Head of caudate nucleus (tissue), 42 donors: ENCODE results near the gene MAB21L4.

Experiments used
- DNase-seq, 42 donors: peaks; one replicate each; pipeline versions ENCODE4 v3.0.0 to v3.0.0-alpha.2; 2020 to 2021; ENCODE audit warnings: mixed read lengths in 7 of 42
- intact Hi-C: fragments of 100-400 bp; cut with DNase I; formaldehyde crosslinking; loops from one replicate; pipeline ENCODE4 v1.15.0; 2022

The MAB21L4 gene

DNA sequence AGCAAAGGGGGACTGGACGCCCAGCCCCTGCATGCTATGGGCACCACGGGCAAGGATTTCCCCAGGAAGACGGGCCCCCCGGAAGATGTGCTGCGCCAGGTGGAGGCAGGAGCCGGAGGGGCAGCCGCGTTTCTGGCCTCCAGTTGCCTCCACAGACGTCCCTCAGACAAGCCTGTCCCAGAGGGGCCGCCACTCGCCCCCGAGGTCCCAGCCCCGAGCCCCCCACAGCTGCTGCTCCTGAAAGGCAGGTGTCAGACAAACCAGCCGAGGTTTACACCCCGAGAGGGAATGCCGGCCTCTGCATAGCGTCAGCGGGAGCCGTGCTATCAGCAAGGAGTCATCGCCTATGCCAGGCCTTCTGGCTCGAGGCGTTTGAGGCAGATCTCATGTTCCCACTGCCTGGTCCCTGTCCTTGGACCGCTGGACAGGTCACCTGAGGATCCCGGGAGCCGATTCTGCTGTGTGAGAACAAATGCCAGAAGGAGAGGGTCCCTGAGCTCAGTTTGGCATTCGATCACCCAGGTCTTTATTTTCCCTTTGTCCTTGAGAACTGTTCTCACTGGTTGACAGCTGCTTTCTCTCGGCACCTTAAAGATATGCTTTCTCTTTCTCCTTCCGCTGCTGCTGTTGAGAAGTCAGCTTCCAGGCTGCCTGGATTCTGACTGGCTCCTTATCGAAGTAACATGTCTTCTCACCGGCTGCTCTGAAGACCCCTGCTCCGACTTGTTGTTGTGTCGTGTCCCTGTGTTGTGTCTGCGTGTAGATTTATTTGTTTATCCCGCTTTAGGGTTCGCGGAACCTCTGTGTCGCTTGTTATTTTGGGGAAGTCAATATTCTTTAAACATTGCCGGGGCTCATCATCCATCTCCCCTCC is 30.8 kb upstream of the MAB21L4 start:
- DNase-seq, result peak in 27 of 42 donors; percentile 0 to 40 (median 10)
- intact Hi-C loops, result no loop called here

- peak in 25 of 42 donors; percentile 1 to 39 (median 8) for DNase-seq
- intact Hi-C loops, result no loop called here
Measured at GRCh38 chr2:240925568-240926515, 29.9 kb upstream of the MAB21L4 start.

GRCh38 chr2:240925191-240925567 is 29.2 kb upstream of the MAB21L4 start:
- DNase-seq, result peak in 27 of 42 donors; percentile 1 to 37 (median 9)
- intact Hi-C loops, result no loop called here

GRCh38 chr2:240922982-240923537 is 27.1 kb upstream of the MAB21L4 start:
- peak in 21 of 42 donors; percentile 0 to 32 (median 7) for DNase-seq
- intact Hi-C loops, result no loop called here

- intact Hi-C loops, result no loop called here
- DNase-seq, result peak in 25 of 42 donors; percentile 0 to 30 (median 5)
Measured at GRCh38 chr2:240922245-240922981, 26.5 kb upstream of the MAB21L4 start.

DNA sequence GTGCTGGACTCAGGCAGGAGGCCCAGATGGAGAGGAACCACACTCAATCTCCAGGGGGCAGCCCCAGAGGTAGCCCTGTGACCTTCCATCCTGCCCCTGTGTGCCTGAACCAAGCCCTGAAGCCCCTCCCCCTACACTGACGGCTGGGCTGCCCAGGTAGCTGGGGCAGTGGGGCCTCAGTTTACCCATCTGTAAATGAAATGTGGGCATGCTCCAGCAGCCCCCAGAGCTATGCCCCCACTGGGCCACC is 26.0 kb upstream of the MAB21L4 start:
- intact Hi-C loops, result no loop called here
- peak in 9 of 42 donors; percentile 0 to 9 (median 2) for DNase-seq

GRCh38 chr2:240921311-240921994 is 25.5 kb upstream of the MAB21L4 start:
- intact Hi-C loops, result no loop called here
- DNase-seq, result peak in 31 of 42 donors; percentile 1 to 67 (median 14)

DNA sequence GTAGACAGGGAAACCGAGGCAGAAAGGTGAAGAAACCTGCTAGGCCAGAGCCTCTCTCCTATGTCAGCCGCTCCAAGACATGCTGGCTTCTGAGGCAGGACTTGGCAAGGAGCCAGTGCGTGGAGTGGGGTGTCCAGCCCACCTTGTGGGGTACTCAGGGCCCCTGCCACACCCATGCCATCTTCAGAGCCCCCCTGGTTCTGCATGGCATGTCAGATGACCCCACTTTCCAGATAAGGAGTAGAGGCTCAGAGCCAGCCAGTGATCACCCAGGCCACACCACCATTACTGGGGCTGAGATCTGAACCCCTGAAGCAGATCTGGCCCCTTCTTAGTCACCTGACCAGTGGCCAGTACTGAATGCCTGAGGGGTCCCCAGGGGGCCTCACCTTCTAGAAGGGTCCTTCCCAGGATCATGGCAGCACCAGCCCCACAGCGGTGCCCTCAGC is 24.9 kb upstream of the MAB21L4 start:
- peak in 30 of 42 donors; percentile 0 to 39 (median 8) for DNase-seq

GRCh38 chr2:240919786-240920782 is 24.1 kb upstream of the MAB21L4 start:
- peak in 27 of 42 donors; percentile 1 to 37 (median 9) for DNase-seq

More for the DNA sequence above, 24.9 kb upstream of the MAB21L4 start:
- intact Hi-C loops, result no loop called here

GRCh38 chr2:240919161-240919781 is 23.3 kb upstream of the MAB21L4 start:
- intact Hi-C loops, result no loop called here
- peak in 18 of 42 donors; percentile 0 to 34 (median 8) for DNase-seq

More at GRCh38 chr2:240919786-240920782, 24.1 kb upstream of the MAB21L4 start:
- intact Hi-C loops, result no loop called here

- DNase-seq, result peak in 9 of 42 donors; percentile 0 to 27 (median 10)
- intact Hi-C loops, result no loop called here
Measured at GRCh38 chr2:240918258-240919091, 22.5 kb upstream of the MAB21L4 start.

GRCh38 chr2:240917684-240918257 is 21.8 kb upstream of the MAB21L4 start:
- intact Hi-C loops, result no loop called here
- peak in 10 of 42 donors; percentile 0 to 30 (median 10) for DNase-seq

DNA sequence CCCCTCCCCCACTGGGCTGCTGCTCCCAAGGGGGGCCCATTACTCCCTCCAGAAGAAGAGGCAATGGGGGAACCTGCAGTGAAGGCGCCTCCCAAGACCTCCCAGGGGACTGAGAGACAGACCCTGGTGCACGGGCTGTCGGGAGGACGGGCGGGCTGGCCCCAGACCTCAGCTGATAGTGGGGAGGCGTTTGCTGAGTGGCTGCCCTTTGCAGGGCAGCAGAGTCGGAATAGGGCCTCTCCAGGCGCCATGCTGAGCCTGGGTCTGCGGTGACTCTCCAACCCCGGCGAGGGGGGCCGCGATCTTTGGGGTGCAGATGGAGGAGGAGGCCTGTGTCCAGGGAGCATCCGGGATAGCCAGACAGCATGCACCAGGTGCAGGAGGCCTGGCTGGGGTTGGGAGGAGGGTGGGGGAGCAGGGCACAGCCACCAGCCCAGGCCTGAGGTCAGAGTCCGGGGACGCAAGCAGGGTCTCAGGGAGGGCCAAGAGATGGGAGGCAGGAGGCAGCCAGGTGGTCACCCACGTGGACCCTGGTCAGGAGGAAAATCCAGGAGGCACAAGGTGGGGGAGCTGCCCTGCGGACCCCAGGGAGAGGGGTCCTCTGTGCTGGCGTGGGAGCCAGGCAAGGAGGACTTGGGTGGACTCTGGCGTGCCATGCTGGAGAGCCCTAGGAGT is 21.2 kb upstream of the MAB21L4 start:
- intact Hi-C loops, result no loop called here

DNA sequence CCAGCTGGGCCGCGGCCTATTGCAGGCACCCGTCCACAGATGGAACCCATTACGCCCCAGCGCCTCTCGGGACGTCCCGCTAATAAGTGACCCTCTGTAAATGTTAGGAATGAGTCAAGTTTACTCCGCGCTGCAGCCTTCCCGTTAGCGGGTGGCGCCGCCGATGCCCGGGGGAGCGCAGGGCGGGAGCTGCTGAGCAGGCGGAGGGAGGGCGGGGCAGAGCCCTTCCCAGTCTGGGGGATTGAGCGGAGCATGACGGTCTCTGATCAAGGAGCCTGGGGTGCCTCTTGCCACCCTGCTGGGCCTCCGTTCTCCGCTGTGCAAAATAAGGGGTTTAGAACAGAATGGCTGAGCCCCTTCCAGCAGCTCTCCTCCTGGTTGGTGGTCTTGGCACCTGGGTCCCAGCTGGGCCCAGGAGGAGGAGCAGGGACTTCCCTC is 20.6 kb upstream of the MAB21L4 start:
- intact Hi-C loops, result no loop called here
- DNase-seq, result peak in 29 of 42 donors; percentile 19 to 80 (median 39)

More for the DNA sequence above, 21.2 kb upstream of the MAB21L4 start:
- peak in 5 of 42 donors; percentile 1 to 23 (median 2) for DNase-seq
